Thyroid gland (tissue), 4 donors: ENCODE results near the gene TCIRG1. TPM values are rescaled to one million over a fixed set of nuclear protein-coding genes. Genes with fewer than 3 reads are reported as not detected.

Experiments used
- DNase-seq, 2 donors: peaks; one replicate each; pipeline ENCODE4 v3.0.0-alpha.2; 2019
- H3K27ac ChIP-seq, 3 donors: fragments of 200-600 bp; sonication (generic); 1 replicate in 2 of 3; 2 replicates in 1 of 3; pipeline ENCODE4 v1.5.1; 2016 to 2019; ENCODE audit warnings: mild to moderate bottlenecking in 1 of 3, moderate library complexity in 1 of 3
- H3K27me3 ChIP-seq: fragments of 200-600 bp; sonication (generic); one replicate; pipeline ENCODE4 v1.5.1; 2019
- H3K36me3 ChIP-seq, 2 donors: fragments of 200-600 bp; sonication (generic); one replicate each; pipeline ENCODE4 v1.5.1; 2016 to 2019
- H3K4me1 ChIP-seq, 2 donors: fragments of 200-600 bp; sonication (generic); one replicate each; pipeline ENCODE4 v1.5.1; 2017 to 2019
- H3K4me3 ChIP-seq, 3 donors: fragments of 200-600 bp; sonication (generic); replicated peaks in 1 of 3; 1 replicate in 2 of 3; 2 replicates in 1 of 3; pipeline ENCODE4 v1.5.1; 2016; ENCODE audit warnings: mild to moderate bottlenecking in 1 of 3
- H3K9me3 ChIP-seq: fragments of 200-600 bp; sonication (generic); one replicate; pipeline ENCODE4 v1.5.1; 2017
- POLR2A ChIP-seq, 2 donors: fragments of 450-650 bp; IDR thresholded peaks; one replicate each; pipeline ENCODE4 v1.6.1; 2017; ENCODE audit warnings: antibody characterized with exemption in 2 of 2, mild to moderate bottlenecking in 2 of 2, moderate library complexity in 1 of 2
- WGBS, 2 donors: methylation state at CpG; one replicate each; pipeline ENCODE4 v1.1.5; 2017; 5-methylcytosine and 5-hydroxymethylcytosine counted together
- intact Hi-C: fragments of 100-400 bp; cut with DNase I; formaldehyde crosslinking; loops from one replicate; pipeline ENCODE4 v1.15.1; 2023
- total RNA-seq, 4 donors: library from RNA; depleted of rRNA; stranded (reverse); fragments of >200 nt; gene quantifications; one replicate each; pipeline ENCODE4 v1.2.3, GENCODE V29; 2016
- TF ChIP-seq, protein P1 (sequence below), 6 experiments: fragments of 200-600 bp in 3 of 6; fragments of 450-650 bp in 3 of 6; sonication (generic) in 3 of 6; IDR thresholded peaks; one replicate each; pipeline ENCODE4 v1.5.1; 2016 to 2019; ENCODE audit warnings: antibody characterized with exemption in 6 of 6, mild to moderate bottlenecking in 2 of 6, inconsistent platforms in 1 of 6, moderate library complexity in 1 of 6

TCIRG1 gene
- total RNA-seq, 4 donors from 2014 or later, result 74.8 to 141 (median 121) TPM

DNA sequence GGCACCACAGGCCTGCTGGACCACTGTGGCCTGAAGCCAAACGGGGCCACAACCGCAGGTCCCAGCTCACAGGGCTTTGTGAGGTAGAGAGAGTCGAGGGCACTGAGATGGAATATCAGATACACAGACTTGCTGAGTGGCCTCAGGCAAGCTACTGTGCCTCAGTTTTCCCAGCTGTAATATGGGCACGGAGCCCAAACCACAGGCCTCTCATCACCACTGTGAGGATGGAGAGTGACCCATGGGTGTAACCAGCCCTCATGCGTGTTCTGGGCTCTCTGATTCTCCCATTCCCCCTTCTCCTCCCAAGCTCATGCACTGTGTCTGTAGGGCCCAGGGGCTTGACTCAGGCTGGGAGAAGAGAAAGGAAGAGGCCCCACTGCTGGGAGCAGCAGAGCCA, 39.1 kb upstream of the TCIRG1 start:
- Histone ChIP-seq H3K4me3 (no peak overlapping the region), H3K36me3 (no peaks in the 10 kb centered on the region), H3K27me3 (no peaks in the 10 kb centered on the region), H3K9me3 (no peaks in the 10 kb centered on the region), H3K4me1 (peaks cover 4 to 5% of the 10 kb centered on the region in 2 donors), H3K27ac (no peak overlapping the region)
- intact Hi-C loops, result loop anchor here (10.0 kb wide), 1 partner anchor 215 kb away; the partner anchor contains the start of gene KMT5B
- TF ChIP-seq POLR2A (IDR thresholded peaks at IDR 0.05), result no peak
- TF ChIP-seq, protein P1, sequence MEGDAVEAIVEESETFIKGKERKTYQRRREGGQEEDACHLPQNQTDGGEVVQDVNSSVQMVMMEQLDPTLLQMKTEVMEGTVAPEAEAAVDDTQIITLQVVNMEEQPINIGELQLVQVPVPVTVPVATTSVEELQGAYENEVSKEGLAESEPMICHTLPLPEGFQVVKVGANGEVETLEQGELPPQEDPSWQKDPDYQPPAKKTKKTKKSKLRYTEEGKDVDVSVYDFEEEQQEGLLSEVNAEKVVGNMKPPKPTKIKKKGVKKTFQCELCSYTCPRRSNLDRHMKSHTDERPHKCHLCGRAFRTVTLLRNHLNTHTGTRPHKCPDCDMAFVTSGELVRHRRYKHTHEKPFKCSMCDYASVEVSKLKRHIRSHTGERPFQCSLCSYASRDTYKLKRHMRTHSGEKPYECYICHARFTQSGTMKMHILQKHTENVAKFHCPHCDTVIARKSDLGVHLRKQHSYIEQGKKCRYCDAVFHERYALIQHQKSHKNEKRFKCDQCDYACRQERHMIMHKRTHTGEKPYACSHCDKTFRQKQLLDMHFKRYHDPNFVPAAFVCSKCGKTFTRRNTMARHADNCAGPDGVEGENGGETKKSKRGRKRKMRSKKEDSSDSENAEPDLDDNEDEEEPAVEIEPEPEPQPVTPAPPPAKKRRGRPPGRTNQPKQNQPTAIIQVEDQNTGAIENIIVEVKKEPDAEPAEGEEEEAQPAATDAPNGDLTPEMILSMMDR (IDR thresholded peaks at IDR 0.05), result no peak
- DNase-seq, result no peak
- WGBS, 2 donors, result 97 to 98% methylated on average over 5 of the region's 5 CpGs

DNA sequence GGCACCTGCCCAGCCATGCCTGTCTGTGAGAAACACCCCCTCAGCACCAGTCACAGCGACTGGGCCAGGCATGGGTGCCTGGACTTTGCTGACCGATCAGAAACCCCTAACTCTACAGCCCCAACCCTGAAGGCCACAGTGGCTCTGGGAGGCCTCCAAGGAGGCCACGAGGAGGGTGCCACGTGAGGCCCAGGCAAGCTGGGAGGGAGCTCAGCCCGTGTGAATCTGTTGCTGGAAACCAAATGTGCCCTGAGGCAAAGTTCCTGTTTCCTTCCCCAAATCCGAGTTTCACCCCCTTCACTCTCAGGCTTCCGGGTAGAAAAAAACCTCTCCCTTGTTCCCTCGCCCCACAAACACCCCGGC, 36.3 kb upstream of the TCIRG1 start:
- intact Hi-C loops, result loop anchor here (10.0 kb wide), 1 partner anchor 212 kb away; the partner anchor contains the start of gene KMT5B
- Histone ChIP-seq H3K4me3 (no peak overlapping the region), H3K27ac (no peak overlapping the region), H3K36me3 (no peaks in the 10 kb centered on the region), H3K4me1 (peaks cover 4 to 5% of the 10 kb centered on the region in 2 donors), H3K9me3 (no peaks in the 10 kb centered on the region), H3K27me3 (no peaks in the 10 kb centered on the region)
- WGBS, 2 donors, result 74 to 82% methylated on average over 9 of the region's 9 CpGs
- TF ChIP-seq POLR2A (IDR thresholded peaks at IDR 0.05), result no peak
- TF ChIP-seq, protein P1 (IDR thresholded peaks at IDR 0.05), result no peak
- no peak for DNase-seq

DNA sequence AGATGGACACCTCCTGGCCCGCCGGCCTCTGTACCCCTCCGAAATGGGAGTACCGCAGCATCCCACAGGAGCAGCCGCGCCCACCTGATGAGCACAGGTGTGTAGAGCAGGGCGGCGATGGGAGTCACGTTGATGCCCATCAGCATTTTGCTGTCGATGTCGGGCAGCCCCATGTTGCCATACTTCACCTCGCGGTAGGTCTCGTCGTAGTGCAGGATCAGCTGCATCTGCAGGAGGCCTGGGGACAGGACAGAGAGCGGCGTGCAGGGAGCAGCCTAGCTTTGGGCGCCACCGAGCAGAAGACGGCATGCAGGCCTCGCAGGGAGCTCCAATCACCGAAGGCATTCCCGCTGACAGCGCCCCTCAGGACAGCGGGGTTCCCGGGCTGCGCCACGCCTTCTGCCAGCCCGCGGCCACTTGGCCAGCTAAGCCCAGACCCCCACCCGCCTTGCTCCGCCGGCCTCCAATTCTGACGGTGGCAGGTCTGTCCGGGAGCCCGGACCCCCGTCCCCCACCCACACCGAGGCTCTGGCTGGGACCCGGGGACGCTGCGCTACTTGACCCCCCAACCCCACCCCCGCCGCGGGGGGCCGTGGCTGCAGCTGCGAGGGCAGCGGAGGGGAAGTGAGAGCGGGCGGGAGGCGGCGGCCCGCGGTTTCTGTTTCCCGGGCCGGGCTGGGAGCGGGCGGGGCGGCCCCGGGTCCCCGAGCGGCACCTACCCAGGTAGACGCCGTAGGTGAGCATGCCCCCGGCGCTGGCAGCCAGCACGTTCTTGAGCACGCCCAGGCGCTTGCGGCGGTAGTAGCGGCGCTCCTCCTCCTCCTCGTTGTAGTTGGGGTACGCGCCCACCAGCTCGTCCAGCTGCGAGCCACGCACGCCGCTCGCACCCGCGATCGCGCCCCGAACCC, 35.6 kb upstream of the TCIRG1 start:
- intact Hi-C loops, result loop anchor here (10.0 kb wide), 1 partner anchor 212 kb away; the partner anchor contains the start of gene KMT5B
- Histone ChIP-seq H3K9me3 (no peaks in the 10 kb centered on the region), H3K4me1 (peaks cover 4 to 5% of the 10 kb centered on the region in 2 donors), H3K27ac (peak overlapping the region in 1 of 3 donors; percentile 37), H3K27me3 (no peaks in the 10 kb centered on the region), H3K36me3 (no peaks in the 10 kb centered on the region), H3K4me3 (peak overlapping the region in 2 of 3 donors; percentile 66 to 69)
- TF ChIP-seq, protein P1 (IDR thresholded peaks at IDR 0.05), result no peak
- no peak for TF ChIP-seq POLR2A (IDR thresholded peaks at IDR 0.05)
- 37 to 62% methylated on average over 15 to 29 of the region's 86 CpGs for whole genome bisulfite sequencing, 2 donors
- peak; percentile 67 for DNase-seq

DNA sequence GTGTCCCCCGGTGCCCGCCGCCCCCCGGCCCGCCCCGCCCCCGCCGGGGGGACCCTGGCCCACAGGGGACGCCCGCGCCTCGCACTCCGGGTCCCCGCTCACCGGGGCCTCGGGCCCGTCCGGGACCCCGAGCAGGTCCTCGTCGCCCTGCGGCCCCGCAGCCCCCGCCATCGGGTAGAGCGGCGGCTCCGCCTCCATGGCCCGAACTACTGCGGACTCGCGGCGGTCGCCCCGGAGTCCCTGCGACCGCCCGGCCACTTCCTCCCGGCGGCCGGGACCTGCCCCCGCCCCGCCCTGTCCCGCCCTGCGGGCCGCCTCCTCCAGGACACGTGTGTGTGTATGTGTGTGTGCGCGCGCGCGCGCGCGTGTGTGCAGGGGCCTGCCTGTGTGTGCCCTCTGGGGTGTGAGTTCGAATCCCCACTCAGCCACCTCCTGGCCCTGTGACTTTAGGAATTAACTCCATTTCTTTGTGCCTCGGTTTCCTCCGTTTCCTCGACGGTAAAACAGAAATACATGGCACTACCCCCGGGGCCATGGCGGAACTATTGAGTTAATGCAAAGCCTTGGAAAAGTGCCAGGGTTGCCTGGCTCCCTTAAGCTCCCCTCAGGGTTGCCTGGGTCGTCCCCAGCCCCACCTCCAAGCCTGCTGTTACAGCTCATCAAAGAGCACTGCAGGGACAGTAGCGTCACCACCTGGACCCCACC, 34.8 kb upstream of the TCIRG1 start, which contains the start of gene UNC93B1:
Gene UNC93B1, minus strand, starts transcription at position 252 of the 705 bp plus-strand sequence. Its CDS starts 54 bp downstream, at position 198.
- DNase-seq, result peak; percentile 88 to 91
- 21 to 36% methylated on average over 8 to 9 of the region's 64 CpGs for WGBS, 2 donors
- peak within 1 kb of the TSS in 2 of 3 donors; percentile 66 to 69 for H3K4me3 ChIP-seq
- TF ChIP-seq, protein P1 (IDR thresholded peaks at IDR 0.05), result no peak
- TF ChIP-seq POLR2A (IDR thresholded peaks at IDR 0.05), result peak in 1 of 2 donors; percentile 76
- intact Hi-C loops, result loop anchor here (10.0 kb wide), 1 partner anchor 211 kb away; the partner anchor contains the start of gene KMT5B
- no peaks in the 10 kb centered on the region for H3K36me3 ChIP-seq
- no peaks in the 10 kb centered on the region for H3K9me3 ChIP-seq
- H3K4me1 ChIP-seq, result peaks cover 4 to 5% of the 10 kb centered on the region in 2 donors
- peak within 1 kb of the TSS in 1 of 3 donors; percentile 37 for H3K27ac ChIP-seq
- no peaks in the 10 kb centered on the region for H3K27me3 ChIP-seq
